GM12878 (cell line): ENCODE results near the gene POLA1. TPM values are rescaled to one million over a fixed set of nuclear protein-coding genes. Genes with fewer than 3 reads are reported as not detected.

ENCODE experiments used
- ATAC-seq: fragments of 200-7000 bp; cut with Tn5 transposase; 3 replicates; pipeline ENCODE4 v1.9.1; 2020; ENCODE audit warnings: mild to moderate bottlenecking, moderate library complexity
- BruUV-seq: library from RNA; stranded (reverse); fragments of 400-500 nt; replicated peaks from 2 replicates; lab custom pipeline; 2021; lab: Mats Ljungman, UMichigan
- CTCF ChIA-PET: fragments of 300-600 bp; sonication (Branson Sonifier 250); formaldehyde crosslinking; extraction: SDS; loops from one replicate; lab custom pipeline; 2021; ENCODE audit warnings: inconsistent platforms; lab: Yijun Ruan, JAX
- POLR2A ChIA-PET: fragments of 350-600 bp; formaldehyde crosslinking; extraction: SDS; loops from one replicate; lab custom pipeline; 2021; ENCODE audit warnings: inconsistent platforms; lab: Charles Lee
- RAD21 ChIA-PET: fragments of 300-600 bp; sonication (Branson Sonifier 250); formaldehyde crosslinking; loops from one replicate; lab custom pipeline; 2023; ENCODE audit warnings: antibody characterized with exemption; ENCODE audit not compliant: unreplicated experiment; lab: Charles Lee
- SMC1A ChIA-PET: fragments of 300-600 bp; sonication (Branson Sonifier 250); formaldehyde crosslinking; loops from one replicate; lab custom pipeline; 2023; ENCODE audit not compliant: unreplicated experiment, uncharacterized antibody; lab: Charles Lee
- DNase-seq: peaks from one replicate; pipeline ENCODE4 v3.0.0-alpha.2; 2011; ENCODE audit warnings: low read depth, low spot score
- FAIRE-seq: peaks from 3 replicates; lab custom pipeline; 2011; peaks lifted over from hg19 to GRCh38; lab: Jason Lieb, UNC
- H2AFZ ChIP-seq: 2 replicates; pipeline ENCODE4 v1.6.0; 2011; ENCODE audit warnings: low read depth, low read length, control low read depth; ENCODE audit not compliant: control insufficient read depth
- H3K27ac ChIP-seq: 2 replicates; pipeline ENCODE4 v1.5.1; 2011; ENCODE audit warnings: control low read depth; ENCODE audit not compliant: control insufficient read depth, insufficient read depth
- H3K27me3 ChIP-seq, 2 experiments: replicated peaks in 1 of 2; 2 replicates each; pipeline versions ENCODE4 v1.6.0 to v1.6.1; 2011; ENCODE audit warnings: low read length in 1 of 2; ENCODE audit not compliant: control insufficient read depth in 2 of 2, insufficient read depth in 2 of 2
- H3K36me3 ChIP-seq, 2 experiments: 2 replicates each; pipeline ENCODE4 v1.5.1; 2011; ENCODE audit warnings: low read length in 1 of 2; ENCODE audit not compliant: control insufficient read depth in 2 of 2, insufficient read depth in 2 of 2
- H3K4me1 ChIP-seq: 2 replicates; pipeline ENCODE4 v1.6.1; 2011; ENCODE audit warnings: mild to moderate bottlenecking, low read length, moderate library complexity, mixed read lengths; ENCODE audit not compliant: control insufficient read depth, insufficient read depth
- H3K4me2 ChIP-seq: 2 replicates; pipeline ENCODE4 v1.6.0; 2011; ENCODE audit warnings: control low read depth; ENCODE audit not compliant: control insufficient read depth, insufficient read depth
- H3K4me3 ChIP-seq: fragments of 200-600 bp; sonication (generic); 2 replicates; pipeline ENCODE4 v1.5.1; 2016
- H3K79me2 ChIP-seq: 2 replicates; pipeline ENCODE4 v1.6.0; 2011; ENCODE audit warnings: low read length; ENCODE audit not compliant: control insufficient read depth, insufficient read depth
- H3K9ac ChIP-seq: 2 replicates; pipeline ENCODE4 v1.8.0; 2011; ENCODE audit warnings: low read length, control low read depth, mixed read lengths; ENCODE audit not compliant: control insufficient read depth, insufficient read depth
- H3K9me3 ChIP-seq: replicated peaks from 3 replicates; pipeline ENCODE4 v1.5.1; 2011; ENCODE audit warnings: mild to moderate bottlenecking, low read length; ENCODE audit not compliant: control insufficient read depth, insufficient read depth
- H4K20me1 ChIP-seq: 2 replicates; pipeline ENCODE4 v1.6.0; 2011; ENCODE audit not compliant: control insufficient read depth, insufficient read depth
- BACH1 ChIP-seq: fragments of 450-650 bp; IDR thresholded peaks from 2 replicates; pipeline ENCODE4 v1.6.1; 2017; ENCODE audit warnings: mild to moderate bottlenecking, borderline replicate concordance
- BHLHE40 ChIP-seq, 2 experiments: fragments of 450-650 bp in 1 of 2; IDR thresholded peaks; 2 replicates each; pipeline ENCODE4 v1.6.1; 2011 to 2017; ENCODE audit warnings: low read depth in 2 of 2, borderline replicate concordance in 1 of 2, improper control_type of control experiment in 1 of 2, low read length in 1 of 2, mild to moderate bottlenecking in 1 of 2
- BRCA1 ChIP-seq: IDR thresholded peaks from 2 replicates; pipeline ENCODE4 v1.6.1; 2011; ENCODE audit warnings: low read depth, low read length, improper control_type of control experiment
- CBFB ChIP-seq: IDR thresholded peaks from 2 replicates; pipeline ENCODE4 v1.6.1; 2016; ENCODE audit warnings: antibody characterized with exemption, low read depth
- DPF2 ChIP-seq: fragments of 450-650 bp; IDR thresholded peaks from 2 replicates; pipeline ENCODE4 v1.6.1; 2017; ENCODE audit warnings: mild to moderate bottlenecking
- EP300 ChIP-seq, 2 experiments: fragments of 150-350 bp in 1 of 2; IDR thresholded peaks; 2 replicates each; pipeline ENCODE4 v1.6.1; 2011 to 2012; ENCODE audit warnings: low read depth in 2 of 2, low read length in 2 of 2, borderline replicate concordance in 1 of 2, improper control_type of control experiment in 1 of 2, inconsistent platforms in 1 of 2; ENCODE audit not compliant: control insufficient read depth in 1 of 2
- ESRRA ChIP-seq: IDR thresholded peaks from 2 replicates; pipeline ENCODE4 v1.6.1; 2012; ENCODE audit warnings: mild to moderate bottlenecking, low read length, improper control_type of control experiment
- IKZF2 ChIP-seq, 2 experiments: fragments of 450-650 bp; IDR thresholded peaks; 2 replicates each; pipeline ENCODE4 v1.6.1; 2017; ENCODE audit warnings: mild to moderate bottlenecking in 2 of 2, moderate library complexity in 2 of 2
- MEF2A ChIP-seq: IDR thresholded peaks from 2 replicates; pipeline ENCODE4 v1.6.1; 2011; ENCODE audit warnings: low read depth, mild to moderate bottlenecking, low read length, moderate library complexity; ENCODE audit not compliant: insufficient read depth
- MYB ChIP-seq: fragments of 150-350 bp; IDR thresholded peaks from 2 replicates; pipeline ENCODE4 v1.6.1; 2014; ENCODE audit warnings: mild to moderate bottlenecking, low read depth, low read length, borderline replicate concordance
- NFIC ChIP-seq: IDR thresholded peaks from 2 replicates; pipeline ENCODE4 v1.6.1; 2012; ENCODE audit warnings: low read depth, mild to moderate bottlenecking, inconsistent platforms, low read length, moderate library complexity
- NFXL1 ChIP-seq: fragments of 450-650 bp; IDR thresholded peaks from 2 replicates; pipeline ENCODE4 v1.6.1; 2017; ENCODE audit warnings: antibody characterized with exemption, mild to moderate bottlenecking, borderline replicate concordance
- PKNOX1 ChIP-seq: fragments of 450-650 bp; IDR thresholded peaks from 2 replicates; pipeline ENCODE4 v1.6.1; 2016; ENCODE audit warnings: mild to moderate bottlenecking
- SPI1 ChIP-seq: IDR thresholded peaks from 2 replicates; pipeline ENCODE4 v1.6.1; 2011; ENCODE audit warnings: low read depth, mild to moderate bottlenecking, low read length, moderate library complexity, borderline replicate concordance; ENCODE audit not compliant: insufficient read depth
- SREBF1 ChIP-seq: IDR thresholded peaks from 2 replicates; pipeline ENCODE4 v1.6.1; 2012; ENCODE audit warnings: mild to moderate bottlenecking, low read length
- TCF12 ChIP-seq: IDR thresholded peaks from 2 replicates; pipeline ENCODE4 v1.6.1; 2011; ENCODE audit warnings: low read depth, mild to moderate bottlenecking, low read length
- ZBTB11 ChIP-seq: fragments of 450-650 bp; formaldehyde crosslinking; IDR thresholded peaks from 2 replicates; pipeline ENCODE4 v1.5.0; 2022; ENCODE audit warnings: mild to moderate bottlenecking, missing genetic modification characterization
- ZBTB4 ChIP-seq: fragments of 450-650 bp; formaldehyde crosslinking; IDR thresholded peaks from 2 replicates; pipeline ENCODE4 v1.4.0; 2022; ENCODE audit warnings: mild to moderate bottlenecking, moderate library complexity
- WGBS: methylation state at CpG from one replicate; pipeline ENCODE4 v1.1.6; 2016; ENCODE audit warnings: low lambda C conversion rate; ENCODE audit not compliant: insufficient replicate concordance, insufficient coverage; ENCODE audit errors: missing lambda C conversion rate; 5-methylcytosine and 5-hydroxymethylcytosine counted together
- in situ Hi-C: fragments of 300-500 bp; cut with MboI; formaldehyde crosslinking; loops from 9 replicates; pipeline ENCODE4 v1.14.3; 2018; ENCODE audit warnings: mixed read lengths
- intact Hi-C: fragments of 100-400 bp; cut with micrococcal nuclease; formaldehyde crosslinking; loops from one replicate; pipeline ENCODE4 v1.14.2; 2022; ENCODE audit not compliant: unreplicated experiment
- polyA plus RNA-seq, 11 experiments: library from polyadenylated mRNA; depleted of rRNA in 4 of 11; unstranded in 6 of 11; stranded (reverse) in 5 of 11; fragments of >200 nt; fragmentation: Nextera tagmentation in 4 of 11; fragmentation: Illumina TruSeq in 1 of 11; extraction: Ambion mirVana in 4 of 11; extraction: Trizol in 1 of 11; gene quantifications; 1 replicate in 1 of 11; 2 replicates in 10 of 11; pipeline versions ENCODE4 v1.2.1 to v1.2.3, GENCODE V29; 2011 to 2016; ENCODE audit warnings: inconsistent platforms in 2 of 11, missing spikeins in 2 of 11, low read depth in 1 of 11
- total RNA-seq, 4 experiments: library from RNA; depleted of rRNA in 3 of 4; stranded (reverse); fragments of >200 nt in 3 of 4; fragmentation: Illumina TruSeq in 1 of 4; extraction: Trizol in 1 of 4; gene quantifications; 2 replicates each; pipeline versions ENCODE4 v1.2.1 to v1.2.3, GENCODE V29; 2013 to 2021

Gene POLA1
- total and polyA plus RNA-seq, 10 of the 15 experiments (the other 5 are each of a cell fraction or from before 2014, with no cell fraction given) = 6.5 to 34.7 (median 24.8) TPM

- POLR2A ChIA-PET = no interaction called here
- Histone ChIP-seq H3K27ac (no peak overlapping the region), H3K4me1 (no peaks in the 10 kb centered on the region), H3K4me3 (no peak overlapping the region), H3K4me2 (no peak overlapping the region), H3K79me2 (no peaks in the 10 kb centered on the region), H2AFZ (no peak overlapping the region), H3K36me3 (no peaks in the 10 kb centered on the region), H4K20me1 (no peaks in the 10 kb centered on the region), H3K27me3 (no peaks in the 10 kb centered on the region), H3K9me3 (no peaks in the 10 kb centered on the region), H3K9ac (no peak overlapping the region)
- DNase-seq (no peak), FAIRE-seq (no peak), ATAC-seq (no peak)
- BruUV-seq = no TSS peak
- intact Hi-C loops = no loop called here
- RAD21 ChIA-PET = no interaction called here
- CTCF ChIA-PET = no interaction called here
- in situ Hi-C loops = no loop called here
- 38% methylated on average over 4 of the region's 4 CpGs for WGBS
- SMC1A ChIA-PET = no interaction called here
- no peak for TF ChIP-seq IKZF2 (IDR thresholded peaks at IDR 0.05)
- no peak for TF ChIP-seq MYB
- no peak for TF ChIP-seq MEF2A
- no peak for TF ChIP-seq SPI1
- TF ChIP-seq DPF2 = no peak
- no peak for TF ChIP-seq SREBF1
- no peak for TF ChIP-seq NFIC
- no peak for TF ChIP-seq ZBTB4 (CRISPR knock-in tag)
- TF ChIP-seq TCF12 = no peak
- no peak for TF ChIP-seq ZBTB11 (CRISPR knock-in tag)
- TF ChIP-seq CBFB = no peak
- TF ChIP-seq NFXL1 = no peak
- no peak for TF ChIP-seq EP300 (IDR thresholded peaks at IDR 0.05; ENCODE audit: borderline replicate concordance in 1 of 2, control insufficient read depth in 1 of 2, low read depth in 2 of 2, low read length in 2 of 2)
- no peak for TF ChIP-seq ESRRA
- no peak for TF ChIP-seq BRCA1
- no peak for TF ChIP-seq BACH1
- TF ChIP-seq BHLHE40 (IDR thresholded peaks at IDR 0.05; ENCODE audit: borderline replicate concordance in 1 of 2, low read depth in 2 of 2, low read length in 1 of 2) = no peak
- TF ChIP-seq PKNOX1 = no peak
Measured at GRCh38 chrX:24988314-24988713, 294.6 kb downstream of the POLA1 start.
